Upper lobe of left lung (tissue), 4 donors: ENCODE results near the gene ATF6B.

Experiments used
- EP300 ChIP-seq, 4 donors: sonication (generic); formaldehyde crosslinking; IDR thresholded peaks; one replicate each; pipeline ENCODE4 v1.5.1; 2017; ENCODE audit warnings: antibody characterized with exemption in 4 of 4, control low read depth in 2 of 4
- POLR2A ChIP-seq, 4 donors: fragments of 450-650 bp; IDR thresholded peaks; one replicate each; pipeline ENCODE4 v1.5.1; 2016 to 2017; ENCODE audit warnings: antibody characterized with exemption in 4 of 4, mild to moderate bottlenecking in 2 of 4
- POLR2AphosphoS5 ChIP-seq, 2 donors: sonication (generic); formaldehyde crosslinking; IDR thresholded peaks; one replicate each; pipeline ENCODE4 v1.5.1; 2017; ENCODE audit warnings: antibody characterized with exemption in 2 of 2
- TF ChIP-seq, protein P1 (sequence below), 6 experiments: fragments of 450-650 bp in 4 of 6; fragments of 200-600 bp in 2 of 6; sonication (generic) in 2 of 6; IDR thresholded peaks; one replicate each; pipeline ENCODE4 v1.5.1; 2016 to 2019; ENCODE audit warnings: antibody characterized with exemption in 6 of 6

DNA sequence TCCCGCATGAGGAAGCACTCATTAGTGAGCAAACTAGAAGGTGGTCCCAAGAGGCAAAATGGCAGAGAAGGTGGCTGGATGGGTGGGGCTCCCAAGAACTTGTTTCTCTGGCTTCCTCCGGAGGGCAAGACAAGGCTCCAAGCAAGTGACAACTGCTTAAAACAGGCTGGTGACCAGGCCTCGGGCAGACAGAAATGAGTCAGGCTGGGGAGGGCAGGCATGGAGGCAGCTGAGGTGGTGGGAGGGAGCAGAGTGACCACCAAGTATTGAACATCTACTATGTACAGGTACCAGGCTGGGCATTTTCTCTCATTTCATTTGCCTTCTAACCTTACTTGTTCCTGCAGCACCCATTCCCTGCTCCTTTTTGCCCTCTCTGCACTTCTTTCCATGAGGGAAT is 52.3 kb downstream of the ATF6B start:
- TF ChIP-seq POLR2AphosphoS5 (IDR thresholded peaks at IDR 0.05) (no peak), POLR2A (IDR thresholded peaks at IDR 0.05) (no peak), EP300 (IDR thresholded peaks at IDR 0.05) (no peak)
- TF ChIP-seq, protein P1, sequence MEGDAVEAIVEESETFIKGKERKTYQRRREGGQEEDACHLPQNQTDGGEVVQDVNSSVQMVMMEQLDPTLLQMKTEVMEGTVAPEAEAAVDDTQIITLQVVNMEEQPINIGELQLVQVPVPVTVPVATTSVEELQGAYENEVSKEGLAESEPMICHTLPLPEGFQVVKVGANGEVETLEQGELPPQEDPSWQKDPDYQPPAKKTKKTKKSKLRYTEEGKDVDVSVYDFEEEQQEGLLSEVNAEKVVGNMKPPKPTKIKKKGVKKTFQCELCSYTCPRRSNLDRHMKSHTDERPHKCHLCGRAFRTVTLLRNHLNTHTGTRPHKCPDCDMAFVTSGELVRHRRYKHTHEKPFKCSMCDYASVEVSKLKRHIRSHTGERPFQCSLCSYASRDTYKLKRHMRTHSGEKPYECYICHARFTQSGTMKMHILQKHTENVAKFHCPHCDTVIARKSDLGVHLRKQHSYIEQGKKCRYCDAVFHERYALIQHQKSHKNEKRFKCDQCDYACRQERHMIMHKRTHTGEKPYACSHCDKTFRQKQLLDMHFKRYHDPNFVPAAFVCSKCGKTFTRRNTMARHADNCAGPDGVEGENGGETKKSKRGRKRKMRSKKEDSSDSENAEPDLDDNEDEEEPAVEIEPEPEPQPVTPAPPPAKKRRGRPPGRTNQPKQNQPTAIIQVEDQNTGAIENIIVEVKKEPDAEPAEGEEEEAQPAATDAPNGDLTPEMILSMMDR (IDR thresholded peaks at IDR 0.05), result no peak
